Activated T-cell treated with anti-CD3 and anti-CD28 coated beads, Interleukin-2, amount 50 U/mL, for 48 hours (primary cell): Measurements from ENCODE around the gene PCDH8.
"Not testable (repeated sequence)": the region's sequence is repeated elsewhere in the genome, so short reads cannot be mapped to it uniquely, and the experiment has no call there.

ENCODE experiments used
- DNase-seq, 2 experiments: peaks; one replicate each; pipeline ENCODE4 v3.0.0-alpha.2; 2020

PCDH8 gene

GRCh38 chr13:52849291-52850071 lies 1.0 kb upstream of the PCDH8 start:
- DNase-seq: no peak

- no peak for DNase-seq
These were observed 583 bp downstream of the PCDH8 start for GRCh38 chr13:52847682-52848432.

GRCh38 chr13:52847322-52847681 lies 1.1 kb downstream of the PCDH8 start:
- DNase-seq: no peak

- peak; percentile 56 to 62 for DNase-seq
These were observed 1.7 kb downstream of the PCDH8 start for GRCh38 chr13:52846567-52847321.

- peak; percentile 54 to 71 for DNase-seq
These were observed 2.5 kb downstream of the PCDH8 start for GRCh38 chr13:52845766-52846566.

GRCh38 chr13:52845334-52845761 lies 3.1 kb downstream of the PCDH8 start:
- DNase-seq: peak; percentile 26 to 31

- DNase-seq: no peak
These were observed 3.6 kb downstream of the PCDH8 start for GRCh38 chr13:52844836-52845235.

GRCh38 chr13:52842441-52842840 lies 6.0 kb downstream of the PCDH8 start:
- DNase-seq: no peak

- DNase-seq: no peak
These were observed 8.4 kb downstream of the PCDH8 start for GRCh38 chr13:52840066-52840465.

GRCh38 chr13:52838433-52839107 lies 9.9 kb downstream of the PCDH8 start:
- no peak for DNase-seq

GRCh38 chr13:52837850-52838249 lies 10.6 kb downstream of the PCDH8 start:
- DNase-seq: no peak

GRCh38 chr13:52835071-52835839 lies 13.2 kb downstream of the PCDH8 start:
- no peak for DNase-seq

GRCh38 chr13:52833296-52833875 lies 15.1 kb downstream of the PCDH8 start:
- no peak for DNase-seq

- no peak for DNase-seq
These were observed 16.1 kb downstream of the PCDH8 start for GRCh38 chr13:52832313-52832712.

- no peak for DNase-seq
These were observed 17.5 kb downstream of the PCDH8 start for GRCh38 chr13:52830946-52831345.

GRCh38 chr13:52827839-52828238 lies 20.6 kb downstream of the PCDH8 start:
- DNase-seq: no peak

GRCh38 chr13:52817886-52818285 lies 30.6 kb downstream of the PCDH8 start:
- DNase-seq: not testable (repeated sequence)

GRCh38 chr13:52815330-52815729 lies 33.1 kb downstream of the PCDH8 start:
- no peak for DNase-seq

- no peak for DNase-seq
These were observed 35.5 kb downstream of the PCDH8 start for GRCh38 chr13:52812941-52813340.

- no peak for DNase-seq
These were observed 36.6 kb downstream of the PCDH8 start for GRCh38 chr13:52811841-52812240.

- no peak for DNase-seq
These were observed 37.9 kb downstream of the PCDH8 start for GRCh38 chr13:52810526-52810925.
